A549 (cell line): ENCODE results near the gene TMEM163.

Experiments used
- HMGXB4 ChIP-seq: fragments of 250-450 bp; sonication (Bioruptor Pico); IDR thresholded peaks from 2 replicates; pipeline ENCODE4 v1.5.0; 2021; ENCODE audit warnings: mild to moderate bottlenecking, moderate library complexity, borderline replicate concordance
- KDM1A ChIP-seq: fragments of 200-600 bp; sonication (generic); IDR thresholded peaks from 2 replicates; pipeline ENCODE4 v1.6.1; 2016; ENCODE audit warnings: low read depth, mild to moderate bottlenecking
- PHF8 ChIP-seq: fragments of 200-600 bp; sonication (generic); IDR thresholded peaks from 2 replicates; pipeline ENCODE4 v1.6.1; 2016; ENCODE audit warnings: low read depth, mild to moderate bottlenecking, antibody characterized with exemption, moderate library complexity, borderline replicate concordance
- POLR2A ChIP-seq: IDR thresholded peaks from 2 replicates; pipeline ENCODE4 v1.6.1; 2012; ENCODE audit warnings: mild to moderate bottlenecking, low read length

DNA sequence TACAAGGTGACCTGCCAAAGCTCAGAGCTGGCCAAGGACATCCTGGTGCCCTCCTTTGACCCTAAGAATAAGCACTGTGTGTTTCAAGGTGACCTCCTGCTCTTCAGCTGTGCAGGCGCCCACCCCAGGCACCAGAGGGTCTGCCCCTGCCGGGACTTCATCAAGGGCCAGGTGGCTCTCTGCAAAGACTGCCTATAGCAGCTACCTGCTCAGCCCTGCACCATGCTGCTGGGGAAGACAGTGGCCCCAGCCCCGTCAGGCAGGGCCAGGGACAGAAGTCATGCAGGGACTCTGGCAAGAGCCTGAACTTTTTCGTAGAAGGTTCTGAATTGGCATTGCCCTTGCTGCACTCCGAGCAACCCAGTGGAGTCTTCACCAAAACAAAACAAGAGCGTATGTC is 270.1 kb downstream of the TMEM163 start:
- no peak for TF ChIP-seq HMGXB4 (CRISPR knock-in tag)
- no peak for TF ChIP-seq PHF8
- TF ChIP-seq POLR2A = no peak
- TF ChIP-seq KDM1A = no peak
